NCI-H226 (cell line): ENCODE data around the gene INTS14.
"Not testable (repeated sequence)": the region's sequence is repeated elsewhere in the genome, so short reads cannot be mapped to it uniquely, and the experiment has no call there.

ENCODE experiments used
- DNase-seq: peaks from one replicate; pipeline ENCODE4 v3.0.0-alpha.2; 2015

The INTS14 gene

DNA sequence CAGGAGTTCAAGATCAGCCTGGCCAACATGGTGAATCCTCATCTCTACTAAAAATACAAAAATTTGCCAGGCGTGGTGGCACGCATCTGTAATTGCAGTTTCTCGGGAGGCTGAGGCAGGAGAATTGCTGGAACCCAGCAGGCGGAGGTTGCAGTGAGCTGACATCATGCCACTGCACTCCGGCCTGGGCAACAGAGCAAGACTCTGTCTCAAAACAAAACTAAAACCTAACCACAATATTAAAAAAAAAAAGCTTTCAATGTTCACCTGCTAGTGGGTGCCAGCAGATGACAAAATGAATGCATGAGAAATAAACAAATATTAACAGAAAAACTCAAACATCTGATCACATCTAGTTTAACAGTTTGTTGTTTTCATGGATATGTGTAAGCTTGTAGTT, 19.8 kb upstream of the INTS14 start:
- DNase-seq = no peak

- no peak for DNase-seq
Observed at GRCh38 chr15:65629548-65629947, 18.6 kb upstream of the INTS14 start.

- DNase-seq = no peak
Observed at GRCh38 chr15:65626856-65627255, 15.9 kb upstream of the INTS14 start.

DNA sequence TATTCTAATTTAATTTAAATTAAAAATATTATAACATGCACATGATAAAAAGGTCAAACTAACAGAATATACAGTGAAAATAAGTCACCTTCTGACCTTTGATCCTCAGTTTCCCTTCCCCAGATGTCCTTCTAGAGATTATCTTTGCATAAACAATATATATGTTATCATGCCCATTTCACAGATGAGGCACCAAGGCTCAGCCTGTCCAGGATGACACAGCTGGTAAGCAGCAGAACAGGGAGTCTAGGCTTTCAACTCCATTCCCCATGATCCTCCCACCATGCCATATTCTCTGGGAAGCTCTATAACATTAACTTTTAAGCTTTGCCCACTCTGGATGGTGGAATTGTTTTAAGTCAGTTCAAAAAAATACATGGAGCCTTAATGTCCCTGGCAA, 12.2 kb upstream of the INTS14 start:
- no peak for DNase-seq

DNA sequence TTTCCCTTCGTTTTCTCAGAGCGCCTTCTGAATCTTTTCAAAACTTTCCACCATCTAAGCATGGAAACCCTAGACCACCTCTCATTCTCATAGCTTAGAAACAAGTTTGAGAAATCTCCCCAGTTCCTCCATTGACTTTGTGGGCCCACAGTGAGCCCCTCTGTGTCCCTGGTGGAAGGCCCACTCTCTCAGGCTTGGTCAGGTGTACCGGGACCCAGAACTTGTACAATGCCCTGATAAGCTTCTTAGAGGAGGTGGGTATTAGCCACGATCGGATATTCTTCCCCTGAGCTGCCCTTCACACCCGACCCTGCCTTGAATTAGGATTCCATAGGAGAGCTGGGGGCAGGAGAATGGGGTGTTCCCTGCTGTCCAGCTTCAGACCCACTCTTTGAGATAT, 10.7 kb upstream of the INTS14 start, which contains the start of gene SLC24A1:
Gene SLC24A1 (plus strand): TSS at position 301 of the 400 bp plus-strand sequence. CDS start 2,143 bp downstream, outside the sequence.
- no peak for DNase-seq

GRCh38 chr15:65620833-65621232, 9.9 kb upstream of the INTS14 start:
- no peak for DNase-seq

DNA sequence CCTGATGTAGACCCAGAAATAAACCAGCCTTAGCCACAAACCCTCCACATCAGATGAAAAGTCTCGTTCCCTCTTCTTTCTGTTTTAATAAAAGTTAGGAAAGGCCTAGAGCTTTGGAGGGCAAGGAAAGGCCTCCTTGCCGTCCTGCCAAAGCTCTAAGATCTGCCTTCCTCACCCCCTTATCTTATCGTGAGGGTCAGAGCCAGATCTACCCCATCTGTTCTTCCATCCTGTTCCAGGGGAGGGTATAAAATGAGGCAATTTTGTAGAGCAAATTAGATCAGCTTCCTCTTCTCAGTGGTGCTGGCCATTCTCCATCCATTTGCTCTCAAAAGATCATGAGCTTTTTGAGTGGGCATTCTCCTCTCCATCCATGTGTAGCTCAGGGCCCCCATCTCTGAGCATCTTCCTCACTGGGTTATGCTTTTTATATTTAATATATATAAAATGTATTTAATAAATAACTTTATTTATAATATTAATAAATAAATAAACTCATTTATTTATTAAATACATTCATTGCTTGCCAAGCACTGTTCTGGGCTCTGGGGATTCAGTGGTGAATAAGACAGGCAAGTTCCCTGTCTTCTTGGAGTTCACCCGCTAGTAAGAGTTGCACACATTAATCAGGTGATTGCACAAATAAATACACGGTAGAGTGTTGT, 8.8 kb upstream of the INTS14 start:
- DNase-seq = no peak

DNA sequence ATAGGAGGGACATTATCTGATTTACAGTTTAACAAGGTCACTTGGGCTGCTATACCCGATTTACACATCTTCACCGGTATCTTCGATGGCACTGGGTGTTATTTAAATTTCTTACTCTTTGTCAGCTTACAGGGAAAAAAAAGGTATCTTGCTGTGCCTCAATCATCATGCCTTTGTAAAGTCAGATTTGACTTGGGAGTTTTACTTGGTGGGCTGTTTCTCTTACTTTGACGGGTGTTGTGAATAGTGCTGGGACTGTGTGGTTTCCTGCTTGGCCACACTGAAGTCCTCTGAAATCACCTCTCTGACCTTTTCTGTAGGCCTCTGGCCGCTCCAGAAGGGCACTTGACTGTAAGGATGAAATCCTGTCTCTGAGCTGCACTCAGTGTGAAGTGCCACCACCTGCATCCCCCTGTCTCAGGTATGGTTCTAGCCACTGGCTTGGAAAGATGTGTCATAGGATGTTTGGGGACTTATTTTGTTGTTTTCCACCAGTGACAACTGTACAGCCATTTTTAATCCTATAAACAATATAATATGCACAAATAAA, 7.7 kb upstream of the INTS14 start:
- DNase-seq = no peak

GRCh38 chr15:65615887-65616286, 5.0 kb upstream of the INTS14 start:
- DNase-seq = not testable (repeated sequence)

DNA sequence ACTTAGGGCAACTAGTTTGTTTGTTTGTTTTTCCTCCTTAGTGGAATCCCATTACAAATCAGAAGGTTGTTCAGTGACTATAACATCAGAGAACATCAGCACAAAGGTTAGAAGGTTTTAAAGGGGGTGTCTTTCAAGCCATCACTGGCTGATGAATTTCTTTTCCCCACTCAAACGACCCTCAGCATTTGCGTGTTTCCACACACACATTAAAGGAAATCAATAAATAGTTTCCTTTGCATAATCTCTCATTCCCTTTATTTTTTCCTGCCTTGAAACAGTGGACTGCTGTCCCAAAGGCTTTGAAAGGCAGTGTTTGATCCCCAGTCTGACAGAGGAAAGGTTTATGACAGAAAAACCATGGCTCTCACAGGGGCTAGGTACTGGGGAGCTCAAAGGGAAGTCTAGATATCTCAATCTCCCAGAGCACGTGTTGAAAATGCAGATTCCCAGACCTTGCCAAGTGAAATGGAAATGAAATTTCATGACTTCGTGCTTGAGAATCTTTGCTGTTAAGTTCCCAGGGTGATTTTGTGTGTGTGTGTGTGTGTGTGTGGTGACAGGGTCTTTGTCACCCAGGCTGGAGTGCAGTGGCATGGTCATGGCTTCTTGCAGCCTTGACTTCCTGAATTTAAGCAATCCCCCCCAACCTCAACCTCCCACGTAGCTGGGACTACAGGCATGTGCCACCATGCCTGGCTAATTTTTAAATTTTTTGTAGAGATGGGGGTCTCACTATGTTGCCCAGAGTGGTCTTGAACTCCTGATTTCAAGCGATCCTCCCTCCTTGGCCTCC, 2.2 kb upstream of the INTS14 start:
- DNase-seq = no peak

DNA sequence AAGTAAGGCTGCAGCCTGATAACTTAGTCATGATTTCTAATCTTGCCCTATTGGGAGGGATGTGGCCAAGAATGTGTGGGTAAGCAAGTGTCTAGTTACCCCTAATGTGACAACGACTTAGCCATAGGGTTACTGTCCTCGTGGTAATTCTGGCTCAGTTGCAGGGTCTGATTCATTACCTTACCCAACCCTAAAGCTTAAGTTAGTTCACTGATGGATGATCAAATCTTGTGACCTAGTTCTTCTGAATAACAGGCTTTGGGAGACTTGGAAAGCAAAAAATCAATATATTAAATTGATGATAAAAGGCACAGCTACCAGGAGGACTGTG, 1.6 kb upstream of the INTS14 start:
- DNase-seq = no peak

- no peak for DNase-seq
Observed at GRCh38 chr15:65611888-65612615, 1.1 kb upstream of the INTS14 start.

- no peak for DNase-seq
Observed at GRCh38 chr15:65603559-65603958, 7.4 kb downstream of the INTS14 start.

DNA sequence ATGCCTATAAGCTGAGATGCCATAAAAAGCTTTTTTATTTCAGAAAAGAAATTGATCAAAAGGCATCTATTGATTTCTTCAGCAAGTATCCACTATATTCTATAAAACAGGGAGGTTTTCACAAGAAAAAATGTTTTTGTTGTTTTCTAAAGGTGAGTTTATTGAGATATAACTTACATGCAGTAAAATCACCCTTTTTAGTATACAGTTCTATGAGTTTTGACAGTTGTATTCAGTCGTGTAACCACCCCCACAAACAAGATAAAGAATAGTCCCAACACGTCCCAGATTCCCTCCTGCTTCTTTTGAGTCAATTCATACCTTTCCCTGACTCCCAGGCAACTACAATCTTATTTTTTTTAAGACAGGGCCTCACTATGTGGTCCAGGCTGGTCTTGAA, 7.8 kb downstream of the INTS14 start:
- DNase-seq = no peak

- no peak for DNase-seq
Observed at GRCh38 chr15:65599677-65600076, 11.3 kb downstream of the INTS14 start.

DNA sequence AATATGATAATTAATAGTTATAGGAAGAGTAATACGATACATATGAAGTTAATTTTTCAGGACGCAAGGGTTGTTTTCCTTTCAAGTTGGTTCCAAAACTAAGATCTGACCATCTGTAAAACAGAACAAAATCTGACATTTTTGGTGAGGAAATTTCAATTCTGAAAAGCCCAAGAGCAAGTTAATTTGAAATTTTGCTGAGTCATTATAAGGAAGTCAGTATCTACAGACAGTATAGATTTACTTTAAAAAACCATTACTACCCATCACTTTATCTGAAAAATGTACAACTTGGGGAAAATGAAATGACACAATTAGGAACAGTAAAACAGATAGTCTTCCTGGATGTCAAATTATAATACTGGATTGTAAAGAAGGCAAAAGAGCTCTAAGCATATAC, 12.5 kb downstream of the INTS14 start:
- no peak for DNase-seq

- no peak for DNase-seq
Observed at GRCh38 chr15:65595960-65596359, 15.0 kb downstream of the INTS14 start.

GRCh38 chr15:65587094-65587493, 23.8 kb downstream of the INTS14 start:
- DNase-seq = no peak

DNA sequence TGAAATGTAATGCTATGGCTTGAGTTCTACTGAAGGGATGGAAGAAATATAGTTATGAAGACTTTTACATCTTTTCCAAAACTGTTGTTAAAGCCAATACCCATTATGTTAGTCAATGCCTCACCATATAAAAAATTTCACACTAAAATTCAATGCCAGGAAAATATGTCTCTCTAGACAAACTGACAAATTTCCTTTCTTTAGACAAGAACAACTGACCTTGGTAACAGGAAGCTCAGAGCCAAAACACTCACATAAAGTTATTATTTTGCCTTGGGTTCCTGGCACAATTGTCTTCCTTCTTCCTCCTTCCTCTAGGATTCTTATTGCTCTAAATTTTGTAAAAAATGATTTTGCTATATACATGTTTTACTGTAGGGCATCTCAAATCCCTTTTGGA, 26.7 kb downstream of the INTS14 start:
- DNase-seq = no peak

DNA sequence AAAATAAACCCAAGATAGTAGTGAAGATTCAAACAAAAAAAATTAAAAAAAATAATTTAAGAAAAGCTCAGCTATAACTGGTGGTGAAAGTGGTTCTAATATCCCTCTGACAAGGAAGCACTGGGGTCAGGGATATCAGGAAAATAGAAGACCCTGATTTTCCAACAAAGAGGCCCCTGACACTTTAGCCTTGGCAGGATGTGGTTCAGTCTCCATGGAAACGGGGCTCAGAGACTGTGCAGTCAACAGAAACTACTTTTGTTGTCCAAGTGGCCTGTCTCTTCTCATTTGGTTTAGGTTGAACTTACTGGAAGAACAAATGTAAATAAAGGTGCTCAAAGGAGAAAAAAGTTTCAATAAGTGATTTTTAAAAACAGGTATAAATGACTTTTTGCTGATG, 27.2 kb downstream of the INTS14 start:
- DNase-seq = no peak

- peak; percentile 62 for DNase-seq
Observed at GRCh38 chr15:65580287-65580686, 30.6 kb downstream of the INTS14 start.

- no peak for DNase-seq
Observed at GRCh38 chr15:65579762-65580161, 31.2 kb downstream of the INTS14 start.

DNA sequence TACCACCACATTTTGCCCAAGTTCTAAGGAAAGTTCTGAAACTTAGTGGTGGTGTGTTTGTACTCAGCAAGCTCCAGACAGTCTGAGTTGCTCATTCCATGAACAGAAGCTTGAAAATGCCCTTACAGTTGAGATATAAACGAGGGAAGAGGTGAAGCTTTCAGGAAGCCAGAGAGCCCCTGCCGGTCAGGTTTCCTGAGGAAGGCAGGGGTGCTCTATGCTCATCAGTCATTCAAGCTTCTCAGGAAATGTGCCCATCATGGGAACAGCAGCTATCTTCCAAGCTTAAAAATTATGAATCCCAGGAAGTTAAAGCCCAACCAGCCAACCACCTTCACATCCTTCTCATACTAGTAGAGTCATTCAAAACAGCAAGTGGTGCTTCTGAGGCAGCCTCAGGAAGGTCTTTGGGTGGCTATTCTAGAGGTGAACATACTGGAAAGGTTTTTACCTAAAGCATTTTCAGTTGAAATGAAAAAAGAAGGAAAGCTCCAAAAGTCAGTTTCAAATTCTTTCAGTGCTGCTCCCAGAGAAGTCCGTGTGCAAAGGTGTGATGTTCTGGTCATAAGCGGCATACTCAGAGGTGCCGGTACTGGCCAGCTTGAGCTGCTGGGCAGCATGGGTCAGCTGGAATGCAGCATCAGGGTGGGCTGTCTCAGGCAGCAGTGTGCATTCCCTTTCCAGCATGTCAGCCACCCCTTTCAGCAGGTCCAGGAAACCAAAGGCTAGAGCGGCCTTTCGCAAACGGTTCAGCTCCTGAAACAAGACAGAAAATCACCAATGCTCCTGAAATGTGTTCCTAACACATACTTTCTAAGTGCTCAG, 31.8 kb downstream of the INTS14 start:
- DNase-seq = no peak
